Cardiac muscle cell (in vitro differentiated cells and primary cell): ENCODE data around the gene EPSTI1. TPM values are rescaled to one million over a fixed set of nuclear protein-coding genes. Genes with fewer than 3 reads are reported as not detected.

Source experiments
- DNase-seq, 2 donors: peaks; one replicate each; pipeline versions ENCODE4 v3.0.0 to v3.0.0-alpha.2; 2010 to 2017; ENCODE audit warnings: low read depth in 1 of 2, low spot score in 1 of 2
- H3K27ac ChIP-seq: fragments of 200-600 bp; sonication (generic); 2 replicates; pipeline ENCODE4 v1.5.1; 2016
- H3K27me3 ChIP-seq: fragments of 200-600 bp; sonication (generic); 2 replicates; pipeline ENCODE4 v1.6.0; 2016; ENCODE audit warnings: control low read depth
- H3K36me3 ChIP-seq: fragments of 200-600 bp; sonication (generic); 2 replicates; pipeline ENCODE4 v1.5.1; 2016; ENCODE audit warnings: control low read depth
- H3K4me1 ChIP-seq: fragments of 200-600 bp; sonication (generic); 2 replicates; pipeline ENCODE4 v1.8.1; 2017; ENCODE audit warnings: low read depth, mild to moderate bottlenecking, mixed run types
- H3K4me3 ChIP-seq: fragments of 200-600 bp; sonication (generic); 2 replicates; pipeline ENCODE4 v1.5.1; 2016; ENCODE audit warnings: mild to moderate bottlenecking
- H3K9me3 ChIP-seq: fragments of 200-600 bp; sonication (generic); 2 replicates; pipeline ENCODE4 v1.5.1; 2017; ENCODE audit warnings: low read depth, mild to moderate bottlenecking, control low read depth
- CTCF ChIP-seq: IDR thresholded peaks from 2 replicates; pipeline ENCODE4 v1.5.1; 2012; ENCODE audit warnings: low read depth, mild to moderate bottlenecking, low read length
- polyA plus RNA-seq: library from polyadenylated mRNA; unstranded; fragments of >200 nt; fragmentation: Nextera tagmentation; extraction: Ambion mirVana; gene quantifications from 2 replicates; pipeline ENCODE4 v1.2.1, GENCODE V29; 2016
- total RNA-seq: library from RNA; depleted of rRNA; stranded (reverse); fragments of >200 nt; gene quantifications from 2 replicates; pipeline ENCODE4 v1.2.3, GENCODE V29; 2016

The EPSTI1 gene
- total and polyA plus RNA-seq, 2 experiments from 2014 or later, result 11.8 to 11.9 TPM

GRCh38 chr13:43009506-43009905 is 17.5 kb upstream of the EPSTI1 start:
- no peaks in the 10 kb centered on the region for H3K9me3 ChIP-seq
- H3K4me3 ChIP-seq, result no peak overlapping the region
- no peaks in the 10 kb centered on the region for H3K36me3 ChIP-seq
- H3K4me1 ChIP-seq, result peaks cover 9% of the 10 kb centered on the region
- H3K27me3 ChIP-seq, result no peaks in the 10 kb centered on the region
- no peak for TF ChIP-seq CTCF
- no peak overlapping the region for H3K27ac ChIP-seq
- peak in 1 of 2 donors; percentile 46 for DNase-seq

- DNase-seq, result no peak
- no peaks in the 10 kb centered on the region for H3K36me3 ChIP-seq
- H3K9me3 ChIP-seq, result no peaks in the 10 kb centered on the region
- no peaks in the 10 kb centered on the region for H3K27me3 ChIP-seq
- H3K4me1 ChIP-seq, result peaks cover 9% of the 10 kb centered on the region
- TF ChIP-seq CTCF, result no peak
- no peak overlapping the region for H3K27ac ChIP-seq
- no peak overlapping the region for H3K4me3 ChIP-seq
Measured at GRCh38 chr13:43008596-43008995, 16.6 kb upstream of the EPSTI1 start.

- Histone ChIP-seq H3K27ac (peak overlapping the region; percentile 7), H3K36me3 (no peaks in the 10 kb centered on the region), H3K27me3 (no peaks in the 10 kb centered on the region), H3K9me3 (no peaks in the 10 kb centered on the region), H3K4me3 (no peak overlapping the region), H3K4me1 (peaks cover 9% of the 10 kb centered on the region)
- no peak for TF ChIP-seq CTCF
- peak in 1 of 2 donors; percentile 58 for DNase-seq
Measured at GRCh38 chr13:43006893-43007631, 15.0 kb upstream of the EPSTI1 start.

GRCh38 chr13:43005460-43006236 is 13.6 kb upstream of the EPSTI1 start:
- Histone ChIP-seq H3K27me3 (no peaks in the 10 kb centered on the region), H3K4me1 (peaks cover 9% of the 10 kb centered on the region), H3K27ac (peak overlapping the region; percentile 80), H3K4me3 (no peak overlapping the region), H3K36me3 (no peaks in the 10 kb centered on the region), H3K9me3 (no peaks in the 10 kb centered on the region)
- DNase-seq, result peak; percentile 36 to 71
- TF ChIP-seq CTCF, result no peak

GRCh38 chr13:43003729-43004128 is 11.7 kb upstream of the EPSTI1 start:
- H3K4me3 ChIP-seq, result no peak overlapping the region
- no peaks in the 10 kb centered on the region for H3K27me3 ChIP-seq
- H3K27ac ChIP-seq, result no peak overlapping the region
- no peak for DNase-seq
- no peaks in the 10 kb centered on the region for H3K36me3 ChIP-seq
- no peak for TF ChIP-seq CTCF
- peaks cover 19% of the 10 kb centered on the region for H3K4me1 ChIP-seq
- no peaks in the 10 kb centered on the region for H3K9me3 ChIP-seq
